GM12872 (cell line): ENCODE results near the gene PIEZO1.
A peak's percentile ranks its signal among the peaks of the same experiment; 100 is the strongest.

ENCODE experiments used
- TF ChIP-seq, protein P1 (sequence below): IDR thresholded peaks from 3 replicates; pipeline ENCODE4 v1.5.1; 2011; ENCODE audit warnings: low read depth, mild to moderate bottlenecking, low read length, moderate library complexity; ENCODE audit not compliant: insufficient read depth

PIEZO1 gene

GRCh38 chr16:88752386-88753002, 32.5 kb downstream of the PIEZO1 start:
- TF ChIP-seq, protein P1, sequence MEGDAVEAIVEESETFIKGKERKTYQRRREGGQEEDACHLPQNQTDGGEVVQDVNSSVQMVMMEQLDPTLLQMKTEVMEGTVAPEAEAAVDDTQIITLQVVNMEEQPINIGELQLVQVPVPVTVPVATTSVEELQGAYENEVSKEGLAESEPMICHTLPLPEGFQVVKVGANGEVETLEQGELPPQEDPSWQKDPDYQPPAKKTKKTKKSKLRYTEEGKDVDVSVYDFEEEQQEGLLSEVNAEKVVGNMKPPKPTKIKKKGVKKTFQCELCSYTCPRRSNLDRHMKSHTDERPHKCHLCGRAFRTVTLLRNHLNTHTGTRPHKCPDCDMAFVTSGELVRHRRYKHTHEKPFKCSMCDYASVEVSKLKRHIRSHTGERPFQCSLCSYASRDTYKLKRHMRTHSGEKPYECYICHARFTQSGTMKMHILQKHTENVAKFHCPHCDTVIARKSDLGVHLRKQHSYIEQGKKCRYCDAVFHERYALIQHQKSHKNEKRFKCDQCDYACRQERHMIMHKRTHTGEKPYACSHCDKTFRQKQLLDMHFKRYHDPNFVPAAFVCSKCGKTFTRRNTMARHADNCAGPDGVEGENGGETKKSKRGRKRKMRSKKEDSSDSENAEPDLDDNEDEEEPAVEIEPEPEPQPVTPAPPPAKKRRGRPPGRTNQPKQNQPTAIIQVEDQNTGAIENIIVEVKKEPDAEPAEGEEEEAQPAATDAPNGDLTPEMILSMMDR = no peak

DNA sequence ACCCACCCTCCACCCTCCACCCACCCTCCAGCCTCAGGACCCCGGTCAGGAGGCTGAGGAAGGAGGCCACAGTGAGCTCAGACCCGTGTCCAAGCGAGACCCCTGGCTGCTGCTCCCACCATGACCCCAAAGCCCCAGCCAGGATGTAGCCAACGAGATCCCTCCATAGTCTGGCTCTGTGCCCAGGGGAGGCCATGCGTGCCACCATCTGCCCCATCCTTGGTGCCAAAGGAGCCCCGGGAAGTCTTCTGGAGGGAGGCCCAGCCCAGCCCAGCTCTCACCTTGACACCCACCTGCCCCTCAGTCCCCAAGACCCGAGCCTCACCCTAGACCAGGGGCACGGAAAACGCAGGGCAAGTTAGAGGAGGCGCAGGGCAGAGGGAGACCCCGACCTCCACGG, 34.2 kb downstream of the PIEZO1 start:
- TF ChIP-seq, protein P1 = no peak

- TF ChIP-seq, protein P1 = no peak
Measured at GRCh38 chr16:88749358-88749757, 35.7 kb downstream of the PIEZO1 start.

DNA sequence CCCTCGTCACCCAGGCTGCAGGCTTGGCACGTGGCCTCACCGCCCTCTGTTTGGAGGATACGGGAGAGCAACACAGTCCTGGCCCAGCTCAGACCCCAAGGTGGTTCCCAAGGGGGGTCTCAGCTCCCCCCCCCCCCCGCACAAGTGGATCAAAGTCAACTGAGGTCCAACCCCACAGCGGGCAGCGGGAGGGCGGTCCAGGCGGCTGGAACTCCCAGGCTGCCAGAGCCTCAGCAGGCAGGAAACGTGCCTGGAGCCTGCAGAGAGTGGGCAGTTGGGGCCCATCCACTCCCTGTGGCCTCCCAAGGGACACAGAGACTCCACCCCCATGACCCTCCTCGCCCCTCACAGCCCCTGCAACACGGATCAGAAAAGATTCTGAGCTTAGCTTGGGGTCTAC, 36.7 kb downstream of the PIEZO1 start:
- TF ChIP-seq, protein P1 = no peak

GRCh38 chr16:88747588-88748301, 37.3 kb downstream of the PIEZO1 start:
- TF ChIP-seq, protein P1 = peak; percentile 52

GRCh38 chr16:88746506-88746905, 38.5 kb downstream of the PIEZO1 start:
- TF ChIP-seq, protein P1 = no peak

- TF ChIP-seq, protein P1 = no peak
Measured at GRCh38 chr16:88744577-88745521, 40.2 kb downstream of the PIEZO1 start.
